KMS-11 (cell line): Measurements from ENCODE around the gene SNAPIN.

ENCODE experiments used
- H2AFZ ChIP-seq: fragments of 200-600 bp; sonication (generic); 2 replicates; pipeline ENCODE4 v1.6.1; 2016; ENCODE audit warnings: antibody characterized with exemption, mixed run types, low read depth
- H3K27ac ChIP-seq: fragments of 200-600 bp; sonication (generic); 2 replicates; pipeline ENCODE4 v1.6.1; 2016; ENCODE audit warnings: mild to moderate bottlenecking, mixed run types
- H3K27me3 ChIP-seq: fragments of 200-600 bp; sonication (generic); 2 replicates; pipeline ENCODE4 v1.6.1; 2017; ENCODE audit warnings: mild to moderate bottlenecking, low read depth, mixed run types, moderate library complexity; ENCODE audit not compliant: insufficient read depth
- H3K36me3 ChIP-seq: fragments of 200-600 bp; sonication (generic); 2 replicates; pipeline ENCODE4 v1.6.1; 2017; ENCODE audit warnings: mild to moderate bottlenecking, mixed run types; ENCODE audit not compliant: insufficient read depth
- H3K4me1 ChIP-seq: fragments of 200-600 bp; sonication (generic); 2 replicates; pipeline ENCODE4 v1.6.1; 2016; ENCODE audit warnings: mild to moderate bottlenecking, low read depth, mixed run types; ENCODE audit not compliant: poor library complexity, severe bottlenecking
- H3K4me2 ChIP-seq: fragments of 200-600 bp; sonication (generic); 2 replicates; pipeline ENCODE4 v1.7.0; 2016; ENCODE audit warnings: mild to moderate bottlenecking, mixed run types
- H3K4me3 ChIP-seq: fragments of 200-600 bp; sonication (generic); IDR thresholded peaks from 2 replicates; pipeline ENCODE4 v1.6.1; 2017; ENCODE audit warnings: low read depth, low read length, mixed read lengths; ENCODE audit not compliant: insufficient read depth
- H3K79me2 ChIP-seq: fragments of 200-600 bp; sonication (generic); 2 replicates; pipeline ENCODE4 v1.6.1; 2016; ENCODE audit warnings: low read depth, mixed run types; ENCODE audit not compliant: insufficient read depth
- H3K9ac ChIP-seq: fragments of 200-600 bp; sonication (generic); 2 replicates; pipeline ENCODE4 v1.6.1; 2016; ENCODE audit warnings: mild to moderate bottlenecking, mixed run types
- H4K20me1 ChIP-seq: fragments of 200-600 bp; sonication (generic); 2 replicates; pipeline ENCODE4 v1.6.1; 2016; ENCODE audit warnings: mild to moderate bottlenecking, mixed run types; ENCODE audit not compliant: insufficient read depth
- CTCF ChIP-seq: fragments of 200-600 bp; sonication (generic); conservative IDR thresholded peaks from 2 replicates; pipeline ENCODE4 v1.6.1; 2017; ENCODE audit warnings: low read depth, mild to moderate bottlenecking, antibody characterized with exemption, low read length, moderate library complexity, mixed read lengths

The SNAPIN gene

GRCh38 chr1:153630384-153630783 is 28.1 kb upstream of the SNAPIN start:
- no peak overlapping the region for H3K27ac ChIP-seq

GRCh38 chr1:153631047-153632022 is 27.2 kb upstream of the SNAPIN start:
- no peak for TF ChIP-seq CTCF
- no peak overlapping the region for H3K27ac ChIP-seq
- peaks cover 22% of the 10 kb centered on the region for H3K79me2 ChIP-seq
- H3K4me3 ChIP-seq, result no peak overlapping the region
- H3K9ac ChIP-seq, result no peak overlapping the region
- no peaks in the 10 kb centered on the region for H3K27me3 ChIP-seq
- peaks cover 22% of the 10 kb centered on the region for H3K4me1 ChIP-seq
- H3K36me3 ChIP-seq, result peaks cover 7% of the 10 kb centered on the region; the same call in 1 of the 2 replicates
- no peaks in the 10 kb centered on the region for H4K20me1 ChIP-seq
- no peak overlapping the region for H3K4me2 ChIP-seq
- H2AFZ ChIP-seq, result no peak overlapping the region

More at GRCh38 chr1:153630384-153630783, 28.1 kb upstream of the SNAPIN start:
- H3K79me2 ChIP-seq, result peaks cover 13% of the 10 kb centered on the region
- H3K9ac ChIP-seq, result no peak overlapping the region
- H4K20me1 ChIP-seq, result no peaks in the 10 kb centered on the region
- peaks cover 12% of the 10 kb centered on the region for H3K4me1 ChIP-seq
- TF ChIP-seq CTCF, result no peak
- H3K4me2 ChIP-seq, result no peak overlapping the region
- no peak overlapping the region for H2AFZ ChIP-seq
- H3K27me3 ChIP-seq, result no peaks in the 10 kb centered on the region
- no peaks in the 10 kb centered on the region for H3K36me3 ChIP-seq
- H3K4me3 ChIP-seq, result no peak overlapping the region

GRCh38 chr1:153633161-153633753 is 25.2 kb upstream of the SNAPIN start:
- Histone ChIP-seq H3K9ac (peak overlapping the region; percentile 94), H3K4me1 (peaks cover 31% of the 10 kb centered on the region), H3K27ac (peak overlapping the region; percentile 91), H3K4me2 (peak overlapping the region; percentile 52), H2AFZ (peak overlapping the region; percentile 71), H4K20me1 (no peaks in the 10 kb centered on the region), H3K36me3 (peaks cover 25% of the 10 kb centered on the region; the same call in 1 of the 2 replicates), H3K27me3 (no peaks in the 10 kb centered on the region), H3K79me2 (peaks cover 41% of the 10 kb centered on the region), H3K4me3 (peak overlapping the region; percentile 90)
- peak; percentile 8; the same call in 1 of the 2 replicates for TF ChIP-seq CTCF

- no peaks in the 10 kb centered on the region for H4K20me1 ChIP-seq
- H3K4me3 ChIP-seq, result peak within 1 kb of the TSS; percentile 100
- peak within 1 kb of the TSS; percentile 52 for H3K4me2 ChIP-seq
- H3K36me3 ChIP-seq, result peaks cover 29% of the 10 kb centered on the region; the same call in 1 of the 2 replicates
- peak within 1 kb of the TSS; percentile 91 for H3K27ac ChIP-seq
- no peak for TF ChIP-seq CTCF
- H3K9ac ChIP-seq, result peak within 1 kb of the TSS; percentile 94
- H3K4me1 ChIP-seq, result peaks cover 31% of the 10 kb centered on the region
- peak within 1 kb of the TSS; percentile 71 for H2AFZ ChIP-seq
- H3K27me3 ChIP-seq, result no peaks in the 10 kb centered on the region
- peaks cover 42% of the 10 kb centered on the region for H3K79me2 ChIP-seq
Observed at GRCh38 chr1:153633754-153634665, 24.5 kb upstream of the SNAPIN start, which contains the start of gene CHTOP. TSS of gene CHTOP (plus strand) at chr1:153634066. CDS start at chr1:153636589, 2,523 bp downstream.
